SU-DHL-6 (cell line): ENCODE measurements around the gene EAF2.

ENCODE experiments used
- H2AFZ ChIP-seq: fragments of 200-600 bp; sonication (generic); 2 replicates; pipeline ENCODE4 v1.6.1; 2014; ENCODE audit warnings: low read depth, mild to moderate bottlenecking, moderate library complexity, mixed read lengths, antibody characterized with exemption, low read length; ENCODE audit not compliant: severe bottlenecking
- H3F3A ChIP-seq: fragments of 200-600 bp; shearing (Covaris generic); 2 replicates; pipeline ENCODE4 v1.6.0; 2016; ENCODE audit warnings: antibody characterized with exemption, mild to moderate bottlenecking; ENCODE audit not compliant: insufficient read depth
- H3K27ac ChIP-seq: fragments of 200-600 bp; sonication (generic); 2 replicates; pipeline ENCODE4 v1.5.1; 2016; ENCODE audit warnings: low read depth, mild to moderate bottlenecking, low read length, moderate library complexity, mixed read lengths
- H3K27me3 ChIP-seq: fragments of 200-600 bp; sonication (generic), shearing (Covaris generic); 2 replicates; pipeline ENCODE4 v1.6.0; 2014; ENCODE audit warnings: mild to moderate bottlenecking, low read length
- H3K36me3 ChIP-seq: fragments of 200-600 bp; sonication (generic); 2 replicates; pipeline ENCODE4 v1.6.1; 2014; ENCODE audit warnings: mild to moderate bottlenecking, low read length, mixed read lengths
- H3K4me2 ChIP-seq: fragments of 300-600, 200-600 bp; shearing (Covaris generic), sonication (generic); 2 replicates; pipeline ENCODE4 v1.6.0; 2014; ENCODE audit warnings: low read length, low read depth, mild to moderate bottlenecking; ENCODE audit not compliant: poor library complexity, severe bottlenecking
- H3K4me3 ChIP-seq: fragments of 200-600 bp; sonication (generic); 2 replicates; pipeline ENCODE4 v1.5.1; 2014; ENCODE audit warnings: antibody characterized with exemption, low read length, mild to moderate bottlenecking, mixed read lengths; ENCODE audit not compliant: insufficient read depth, poor library complexity, severe bottlenecking
- H3K79me2 ChIP-seq: fragments of 200-600 bp; sonication (generic); 2 replicates; pipeline ENCODE4 v1.6.1; 2014; ENCODE audit warnings: mild to moderate bottlenecking, low read length, moderate library complexity; ENCODE audit not compliant: insufficient read depth
- H3K9ac ChIP-seq: fragments of 200-600 bp; sonication (generic); 2 replicates; pipeline ENCODE4 v1.7.0; 2014; ENCODE audit warnings: mild to moderate bottlenecking, low read length
- H3K9me2 ChIP-seq: fragments of 200-600 bp; sonication (generic); replicated peaks from 2 replicates; pipeline ENCODE4 v1.6.1; 2014; ENCODE audit warnings: low read length; ENCODE audit not compliant: insufficient read depth
- H3K9me3 ChIP-seq: fragments of 200-600 bp; sonication (generic); 2 replicates; pipeline ENCODE4 v1.6.1; 2014; ENCODE audit warnings: low read length, mixed read lengths; ENCODE audit not compliant: insufficient read depth
- H4K20me1 ChIP-seq: fragments of 200-600 bp; sonication (generic); 2 replicates; pipeline ENCODE4 v1.6.1; 2014; ENCODE audit warnings: low read depth, mild to moderate bottlenecking, antibody characterized with exemption, low read length, moderate library complexity, mixed read lengths
- CTCF ChIP-seq: fragments of 200-600 bp; sonication (generic); IDR thresholded peaks from one replicate; pipeline ENCODE4 v1.5.1; 2017; ENCODE audit warnings: antibody characterized with exemption, mild to moderate bottlenecking, low read length, moderate library complexity; ENCODE audit not compliant: insufficient read depth, poor library complexity, severe bottlenecking
- EZH2phosphoT487 ChIP-seq: fragments of 200-600 bp; sonication (generic), shearing (Covaris generic); conservative IDR thresholded peaks from 2 replicates; pipeline ENCODE4 v1.6.1; 2018; ENCODE audit warnings: mild to moderate bottlenecking, antibody characterized with exemption, low read length, moderate library complexity, mixed read lengths

The EAF2 gene

GRCh38 chr3:121894301-121894990, 59.4 kb downstream of the EAF2 start, which contains the start of gene SLC15A2:
TSS of gene SLC15A2 (plus strand) at chr3:121894401. CDS start at chr3:121894477, 76 bp downstream.
- Histone ChIP-seq H3K4me3 (no peak within 1 kb of the TSS), H3K9ac (no peak within 1 kb of the TSS), H3K27me3 (no peaks in the 10 kb centered on the region), H4K20me1 (no peaks in the 10 kb centered on the region), H3K9me3 (no peaks in the 10 kb centered on the region), H3K36me3 (peaks cover 20% of the 10 kb centered on the region; the same call in 1 of the 2 replicates), H3K27ac (no peak within 1 kb of the TSS), H3K79me2 (no peaks in the 10 kb centered on the region), H2AFZ (no peak within 1 kb of the TSS), H3K9me2 (no peaks in the 10 kb centered on the region), H3K4me2 (no peak within 1 kb of the TSS), H3F3A (no peaks in the 10 kb centered on the region; the same call in 1 of the 2 replicates)
- TF ChIP-seq EZH2phosphoT487: no peak
- TF ChIP-seq CTCF: no peak

DNA sequence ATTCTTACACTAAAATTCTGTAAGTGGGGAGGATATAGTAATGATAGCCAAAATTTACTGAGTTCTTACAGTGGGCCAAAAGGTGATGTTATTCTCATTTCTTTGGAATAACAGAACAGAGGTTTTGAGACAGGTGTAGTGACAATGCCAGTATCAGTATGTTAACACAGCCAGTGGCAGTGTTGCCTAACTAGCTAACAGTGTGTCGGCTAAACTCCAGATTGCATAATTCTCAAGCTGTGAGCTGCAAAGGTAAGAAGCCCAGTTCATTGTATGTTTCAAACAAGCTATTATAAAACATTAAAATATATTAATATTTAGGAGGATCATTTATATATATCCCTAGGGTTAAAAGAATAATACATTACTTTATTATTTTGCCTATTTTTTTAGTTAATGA, 60.1 kb downstream of the EAF2 start:
- Histone ChIP-seq H3K9me3 (no peaks in the 10 kb centered on the region), H3K36me3 (peaks cover 26% of the 10 kb centered on the region; the same call in 1 of the 2 replicates), H3K9ac (no peak overlapping the region), H2AFZ (no peak overlapping the region), H3K27me3 (no peaks in the 10 kb centered on the region), H3K9me2 (no peaks in the 10 kb centered on the region), H3K79me2 (no peaks in the 10 kb centered on the region), H3K27ac (no peak overlapping the region), H4K20me1 (no peaks in the 10 kb centered on the region), H3K4me3 (no peak overlapping the region), H3K4me2 (no peak overlapping the region), H3F3A (no peaks in the 10 kb centered on the region; the same call in 1 of the 2 replicates)
- TF ChIP-seq EZH2phosphoT487: no peak
- no peak for TF ChIP-seq CTCF

DNA sequence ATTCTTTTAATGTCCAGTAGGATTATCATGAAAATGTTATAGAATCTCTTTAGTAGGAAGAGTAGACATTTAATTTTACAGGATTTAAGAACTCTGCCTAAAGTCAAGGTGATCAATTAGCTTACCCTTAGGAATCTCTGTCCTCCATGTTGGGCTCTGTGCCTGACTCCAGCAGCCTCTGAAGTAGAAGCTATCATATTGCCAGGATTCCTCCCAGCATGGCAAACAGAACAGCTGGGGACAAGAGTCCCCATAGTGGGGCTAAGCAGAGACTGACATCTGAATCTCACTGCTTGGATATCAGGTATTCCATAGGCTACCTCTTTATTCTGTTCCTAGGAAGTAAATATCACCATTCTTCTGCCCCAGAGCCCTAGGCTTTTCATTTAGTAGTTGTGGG, 60.7 kb downstream of the EAF2 start:
- no peaks in the 10 kb centered on the region for H3K79me2 ChIP-seq
- H3K27me3 ChIP-seq: no peaks in the 10 kb centered on the region
- H3K36me3 ChIP-seq: peaks cover 31% of the 10 kb centered on the region; the same call in 1 of the 2 replicates
- H3K27ac ChIP-seq: no peak overlapping the region
- H3K9me2 ChIP-seq: no peaks in the 10 kb centered on the region
- H3F3A ChIP-seq: no peaks in the 10 kb centered on the region; the same call in 1 of the 2 replicates
- H3K9ac ChIP-seq: no peak overlapping the region
- no peak overlapping the region for H3K4me2 ChIP-seq
- TF ChIP-seq CTCF (no peak), EZH2phosphoT487 (no peak)
- H4K20me1 ChIP-seq: no peaks in the 10 kb centered on the region
- no peak overlapping the region for H3K4me3 ChIP-seq
- H2AFZ ChIP-seq: no peak overlapping the region
- H3K9me3 ChIP-seq: no peaks in the 10 kb centered on the region
